DND-41 (cell line): ENCODE measurements around the gene XXYLT1.

Source experiments
- CTCF ChIP-seq: IDR thresholded peaks from 2 replicates; pipeline ENCODE4 v1.5.1; 2012; ENCODE audit warnings: borderline replicate concordance, low read length, moderate library complexity, mild to moderate bottlenecking; ENCODE audit not compliant: poor library complexity, severe bottlenecking; ENCODE audit errors: extremely low read depth
- EZH2 ChIP-seq: IDR thresholded peaks from 3 replicates; pipeline ENCODE4 v1.6.1; 2012; ENCODE audit warnings: borderline replicate concordance, low read depth, mild to moderate bottlenecking, moderate library complexity, low read length, inconsistent platforms; ENCODE audit not compliant: severe bottlenecking

GRCh38 chr3:195171093-195171873 lies 99.7 kb downstream of the XXYLT1 start:
- TF ChIP-seq CTCF (no peak), EZH2 (no peak)
